ENCODE results near the gene DPH2.

GRCh38 chr1:43949678-43950077, 20.1 kb upstream of the DPH2 start:
- TF ChIP-seq CTCF (IDR thresholded peaks at IDR 0.05) (no peak), POLR2AphosphoS5 (IDR thresholded peaks at IDR 0.05) (no peak), EP300 (IDR thresholded peaks at IDR 0.05) (no peak)
